Measurements from ENCODE around the gene ITGB4. TPM values are rescaled to one million over a fixed set of nuclear protein-coding genes. Genes with fewer than 3 reads are reported as not detected.

The ITGB4 gene
- total and polyA plus RNA-seq, 9 of the 15 experiments (the other 6 are each of a cell fraction or from before 2014, with no cell fraction given) = 0.05 to 2.8 (median 0.76) TPM; not detected in 3

DNA sequence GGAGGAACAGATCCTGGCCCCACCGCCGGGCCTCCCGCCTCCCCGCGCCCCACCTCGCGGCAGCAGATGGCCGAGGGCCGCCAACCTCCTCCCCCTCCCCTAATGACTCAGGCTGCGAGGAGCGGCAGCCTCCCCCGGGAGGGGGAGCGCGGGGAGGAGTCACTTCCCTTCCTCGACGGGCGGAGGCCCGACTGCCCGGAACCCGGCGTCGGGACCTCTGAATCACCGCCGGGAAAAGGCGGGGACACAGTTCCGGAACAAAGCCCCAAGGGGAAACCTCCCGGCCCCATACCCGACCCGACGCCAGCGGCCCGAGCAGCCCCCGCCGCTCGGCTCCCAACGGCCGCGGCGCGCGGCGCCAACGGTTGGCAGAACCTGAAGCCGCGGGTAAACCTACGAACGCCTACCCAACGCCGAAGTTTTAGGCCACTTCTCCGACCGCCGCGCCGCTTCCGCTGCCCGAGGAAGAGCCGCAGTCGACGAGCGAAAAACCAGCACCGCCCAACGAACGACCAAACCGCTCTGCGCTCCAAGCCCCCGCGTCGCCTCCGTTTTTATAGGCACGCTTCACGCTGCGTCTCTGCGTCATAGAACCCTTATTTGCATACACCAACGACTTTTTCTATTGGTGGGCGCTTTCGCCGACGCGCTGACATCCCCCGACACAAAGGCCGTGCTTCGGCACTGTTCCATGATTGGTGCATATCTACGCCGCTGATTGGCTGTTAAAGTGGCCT is 58.2 kb downstream of the ITGB4 start (continued):
- TF ChIP-seq RBM22 (IDR thresholded peaks at IDR 0.05; ENCODE audit: low read depth, low read length, poor library complexity, severe bottlenecking) (peak; percentile 99), CHD4 (IDR thresholded peaks at IDR 0.05; ENCODE audit: insufficient read depth, insufficient replicate concordance, low read depth, low read length, poor library complexity, severe bottlenecking) (no peak), KLF6 (CRISPR knock-in tag; IDR thresholded peaks at IDR 0.05; ENCODE audit: borderline replicate concordance) (no peak), SIN3A (IDR thresholded peaks at IDR 0.05; ENCODE audit: borderline replicate concordance in 2 of 2, control insufficient read depth in 1 of 2, low read depth in 2 of 2, low read length in 2 of 2) (peak; percentile 57 to 90; a peak in 2 of 4 replicates), ATF7 (IDR thresholded peaks at IDR 0.05) (peak; percentile 86; the same call in 1 of the 2 replicates), SNAPC5 (CRISPR knock-in tag; IDR thresholded peaks at IDR 0.05) (no peak), ZNF76 (CRISPR knock-in tag; IDR thresholded peaks at IDR 0.05; ENCODE audit: borderline replicate concordance) (0 out of 2 replicates have a peak, but pooled peaks have one; percentile 75), NR2C2 (CRISPR knock-in tag; IDR thresholded peaks at IDR 0.05) (peak; percentile 82), NR2C2 (tag; IDR thresholded peaks at IDR 0.05) (peak; percentile 73; the same call in 1 of the 2 replicates), BCLAF1 (IDR thresholded peaks at IDR 0.05; ENCODE audit: borderline replicate concordance in 1 of 2, control insufficient read depth in 1 of 2, low read depth in 2 of 2, low read length in 1 of 2) (peak in 1 of 2 experiments; percentile 97; a peak in 2 of 4 replicates), ETV5 (CRISPR knock-in tag; IDR thresholded peaks at IDR 0.05; ENCODE audit: low read depth) (peak; percentile 89), FOS (IDR thresholded peaks at IDR 0.05; ENCODE audit: extremely low read depth, insufficient read length) (peak; percentile 96), SRSF7 (optimal IDR thresholded peaks at IDR 0.05; ENCODE audit: low read depth, low read length) (peak; percentile 94), RBM39 (optimal IDR thresholded peaks at IDR 0.05; ENCODE audit: low read depth, low read length) (peak; percentile 94), HLTF (IDR thresholded peaks at IDR 0.05) (no peak; the same call in 1 of the 2 replicates), ZNF644 (tag; IDR thresholded peaks at IDR 0.05; ENCODE audit: low read depth) (peak; percentile 14; the same call in 1 of the 2 replicates), GABPA (tag; conservative IDR thresholded peaks at IDR 0.05; ENCODE audit: low read depth) (peak; percentile 73), POLR2A (conservative IDR thresholded peaks at IDR 0.05) (peak; percentile 100), ZNF224 (CRISPR knock-in tag; IDR thresholded peaks at IDR 0.05) (peak; percentile 87; the same call in 1 of the 2 replicates), GTF2F1 (IDR thresholded peaks at IDR 0.05; ENCODE audit: low read depth, low read length) (peak; percentile 98)
- TF ChIP-seq, protein P1, sequence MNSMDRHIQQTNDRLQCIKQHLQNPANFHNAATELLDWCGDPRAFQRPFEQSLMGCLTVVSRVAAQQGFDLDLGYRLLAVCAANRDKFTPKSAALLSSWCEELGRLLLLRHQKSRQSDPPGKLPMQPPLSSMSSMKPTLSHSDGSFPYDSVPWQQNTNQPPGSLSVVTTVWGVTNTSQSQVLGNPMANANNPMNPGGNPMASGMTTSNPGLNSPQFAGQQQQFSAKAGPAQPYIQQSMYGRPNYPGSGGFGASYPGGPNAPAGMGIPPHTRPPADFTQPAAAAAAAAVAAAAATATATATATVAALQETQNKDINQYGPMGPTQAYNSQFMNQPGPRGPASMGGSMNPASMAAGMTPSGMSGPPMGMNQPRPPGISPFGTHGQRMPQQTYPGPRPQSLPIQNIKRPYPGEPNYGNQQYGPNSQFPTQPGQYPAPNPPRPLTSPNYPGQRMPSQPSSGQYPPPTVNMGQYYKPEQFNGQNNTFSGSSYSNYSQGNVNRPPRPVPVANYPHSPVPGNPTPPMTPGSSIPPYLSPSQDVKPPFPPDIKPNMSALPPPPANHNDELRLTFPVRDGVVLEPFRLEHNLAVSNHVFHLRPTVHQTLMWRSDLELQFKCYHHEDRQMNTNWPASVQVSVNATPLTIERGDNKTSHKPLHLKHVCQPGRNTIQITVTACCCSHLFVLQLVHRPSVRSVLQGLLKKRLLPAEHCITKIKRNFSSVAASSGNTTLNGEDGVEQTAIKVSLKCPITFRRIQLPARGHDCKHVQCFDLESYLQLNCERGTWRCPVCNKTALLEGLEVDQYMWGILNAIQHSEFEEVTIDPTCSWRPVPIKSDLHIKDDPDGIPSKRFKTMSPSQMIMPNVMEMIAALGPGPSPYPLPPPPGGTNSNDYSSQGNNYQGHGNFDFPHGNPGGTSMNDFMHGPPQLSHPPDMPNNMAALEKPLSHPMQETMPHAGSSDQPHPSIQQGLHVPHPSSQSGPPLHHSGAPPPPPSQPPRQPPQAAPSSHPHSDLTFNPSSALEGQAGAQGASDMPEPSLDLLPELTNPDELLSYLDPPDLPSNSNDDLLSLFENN (IDR thresholded peaks at IDR 0.05; ENCODE audit: low read depth in 2 of 2, low read length in 2 of 2) = peak; percentile 18 to 95; a peak in 3 of 4 replicates

Measured in K562 (cell line).